ENCODE measurements around the gene GSTM1. TPM values are rescaled to one million over a fixed set of nuclear protein-coding genes. Genes with fewer than 3 reads are reported as not detected.

The GSTM1 gene
- total and polyA plus RNA-seq, 10 donors: 0.47 to 98.6 (median 65.0) TPM; not detected in 3

DNA sequence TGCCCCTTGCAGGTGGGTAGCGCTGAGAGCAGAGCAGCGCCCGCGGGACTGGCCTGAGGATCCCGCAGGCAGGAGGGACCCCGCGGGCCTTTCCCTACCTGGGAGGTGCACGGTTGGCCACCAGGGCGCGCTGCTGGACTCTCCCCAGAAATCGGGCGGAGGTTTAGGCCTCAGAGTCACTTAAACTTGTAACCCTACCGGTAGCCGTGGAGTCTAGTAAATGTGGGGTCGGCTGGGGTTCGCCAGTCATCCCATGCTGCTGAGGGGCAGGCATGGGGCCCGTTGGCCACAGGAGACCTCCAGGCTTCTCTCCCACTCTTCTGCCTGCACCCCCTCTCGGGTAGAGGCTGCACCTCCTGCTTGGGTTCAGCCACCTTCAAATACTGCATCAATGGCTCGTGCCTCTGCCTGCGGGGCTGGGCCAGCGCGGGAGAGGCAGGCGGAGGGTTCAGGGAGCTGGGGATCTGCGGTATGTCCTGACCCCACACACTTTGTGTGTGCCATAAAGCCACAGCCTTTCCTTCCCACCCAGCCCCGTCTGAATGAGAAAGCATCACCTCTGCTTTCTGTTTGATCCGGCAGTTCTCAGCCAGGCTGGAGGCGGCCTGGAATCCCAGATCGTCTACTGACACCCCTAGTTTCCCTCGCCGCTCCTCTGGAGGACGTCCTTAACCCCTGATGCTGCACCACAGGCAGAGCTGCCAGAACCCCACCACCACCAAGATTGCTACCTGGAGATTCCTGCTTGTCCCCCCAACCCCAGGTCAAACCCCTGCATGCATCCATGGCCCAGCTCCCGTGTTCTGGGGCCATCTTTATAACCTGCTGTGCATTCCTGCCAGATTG lies 44.0 kb upstream of the GSTM1 start:
- H3K4me3 ChIP-seq: peak overlapping the region in 1 of 8 donors; percentile 19
- no peaks in the 10 kb centered on the region for H3K9me3 ChIP-seq
- H3K4me1 ChIP-seq: peaks cover 6 to 22% (median 16%) of the 10 kb centered on the region in 6 donors
- peak; percentile 96 for DNase-seq
- no peaks in the 10 kb centered on the region for H3K27me3 ChIP-seq (replicated peaks in 1 of 7)
- no peaks in the 10 kb centered on the region for H3K36me3 ChIP-seq
- no peak for TF ChIP-seq POLR2A (IDR thresholded peaks at IDR 0.05)
- TF ChIP-seq POLR2AphosphoS5 (IDR thresholded peaks at IDR 0.05): peak; percentile 21 to 48 (median 39)
- TF ChIP-seq, protein P1, sequence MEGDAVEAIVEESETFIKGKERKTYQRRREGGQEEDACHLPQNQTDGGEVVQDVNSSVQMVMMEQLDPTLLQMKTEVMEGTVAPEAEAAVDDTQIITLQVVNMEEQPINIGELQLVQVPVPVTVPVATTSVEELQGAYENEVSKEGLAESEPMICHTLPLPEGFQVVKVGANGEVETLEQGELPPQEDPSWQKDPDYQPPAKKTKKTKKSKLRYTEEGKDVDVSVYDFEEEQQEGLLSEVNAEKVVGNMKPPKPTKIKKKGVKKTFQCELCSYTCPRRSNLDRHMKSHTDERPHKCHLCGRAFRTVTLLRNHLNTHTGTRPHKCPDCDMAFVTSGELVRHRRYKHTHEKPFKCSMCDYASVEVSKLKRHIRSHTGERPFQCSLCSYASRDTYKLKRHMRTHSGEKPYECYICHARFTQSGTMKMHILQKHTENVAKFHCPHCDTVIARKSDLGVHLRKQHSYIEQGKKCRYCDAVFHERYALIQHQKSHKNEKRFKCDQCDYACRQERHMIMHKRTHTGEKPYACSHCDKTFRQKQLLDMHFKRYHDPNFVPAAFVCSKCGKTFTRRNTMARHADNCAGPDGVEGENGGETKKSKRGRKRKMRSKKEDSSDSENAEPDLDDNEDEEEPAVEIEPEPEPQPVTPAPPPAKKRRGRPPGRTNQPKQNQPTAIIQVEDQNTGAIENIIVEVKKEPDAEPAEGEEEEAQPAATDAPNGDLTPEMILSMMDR (IDR thresholded peaks at IDR 0.05 in 8 of 11, conservative IDR thresholded peaks at IDR 0.05 in 3 of 11): peak; percentile 73 to 96 (median 92)
- 36 to 73% (median 42%) methylated on average over 12 to 32 of the region's 32 CpGs for WGBS, 5 donors
- peak overlapping the region in 2 of 8 donors; percentile 28 to 36 for H3K27ac ChIP-seq
- intact Hi-C loops (cut with DNase I; ENCODE audit: low total_unique reads): loop anchor here (5.0 to 10.0 kb wide), 3 partner anchors 96 to 341 kb away; partner anchors contain the start of genes AHCYL1 and GNAI3

GRCh38 chr1:109644670-109645069 lies 42.9 kb upstream of the GSTM1 start:
- TF ChIP-seq, protein P1 (IDR thresholded peaks at IDR 0.05 in 8 of 11, conservative IDR thresholded peaks at IDR 0.05 in 3 of 11): no peak
- no peak for TF ChIP-seq POLR2AphosphoS5 (IDR thresholded peaks at IDR 0.05)
- TF ChIP-seq POLR2A (IDR thresholded peaks at IDR 0.05): no peak
- WGBS, 5 donors: 76% methylated on average over 10 of the region's 10 CpGs; no CpG with 5 or more reads in 3 of the 5 donors
- Histone ChIP-seq H3K4me3 (no peak overlapping the region), H3K4me1 (peaks cover 6 to 23% (median 18%) of the 10 kb centered on the region in 6 donors), H3K9me3 (no peaks in the 10 kb centered on the region), H3K27ac (no peak overlapping the region), H3K36me3 (no peaks in the 10 kb centered on the region), H3K27me3 (replicated peaks in 1 of 7) (no peaks in the 10 kb centered on the region)
- no peak for DNase-seq
- intact Hi-C loops (cut with DNase I; ENCODE audit: low total_unique reads): loop anchor here (5.0 to 10.0 kb wide), 3 partner anchors 97 to 340 kb away; partner anchors contain the start of genes AHCYL1 and GNAI3

DNA sequence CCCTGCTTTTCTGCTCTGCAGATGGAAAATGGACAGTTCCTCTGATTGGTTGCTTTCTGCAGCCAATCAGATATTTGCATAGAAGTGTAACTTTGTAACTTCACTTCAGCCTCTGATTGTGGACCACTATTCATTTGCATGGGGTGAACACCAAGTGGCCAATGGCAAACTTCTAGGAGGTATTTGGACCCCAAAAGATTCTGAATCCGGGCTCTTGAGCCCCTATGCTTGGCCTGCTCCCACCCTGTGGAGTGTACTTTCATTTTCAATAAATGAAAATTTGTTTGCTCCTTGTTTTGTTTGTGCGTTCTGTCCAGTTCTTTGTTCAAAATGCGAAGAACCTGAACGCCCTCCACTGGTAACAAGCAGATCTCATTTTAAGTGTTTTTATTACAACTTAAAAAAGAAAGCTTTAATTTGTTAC lies 38.1 kb upstream of the GSTM1 start:
- TF ChIP-seq, protein P1 (IDR thresholded peaks at IDR 0.05 in 8 of 11, conservative IDR thresholded peaks at IDR 0.05 in 3 of 11): peak in 3 of 11 experiments; percentile 17 to 32 (median 18)
- TF ChIP-seq POLR2AphosphoS5 (IDR thresholded peaks at IDR 0.05) (no peak), POLR2A (IDR thresholded peaks at IDR 0.05) (no peak)
- Histone ChIP-seq H3K9me3 (no peaks in the 10 kb centered on the region), H3K4me3 (peak overlapping the region in 2 of 8 donors; percentile 4 to 37), H3K4me1 (peaks cover 0 to 5% (median 0%) of the 10 kb centered on the region in 6 donors), H3K36me3 (no peaks in the 10 kb centered on the region), H3K27me3 (replicated peaks in 1 of 7) (no peaks in the 10 kb centered on the region), H3K27ac (peak overlapping the region in 1 of 8 donors; percentile 13)
- no peak for DNase-seq
- 46 to 64% (median 62%) methylated on average over 4 of the region's 4 CpGs for WGBS, 5 donors
- intact Hi-C loops (cut with DNase I; ENCODE audit: low total_unique reads): loop anchor here (10.0 kb wide), 1 partner anchor 335 kb away; the partner anchor contains the start of gene AHCYL1

DNA sequence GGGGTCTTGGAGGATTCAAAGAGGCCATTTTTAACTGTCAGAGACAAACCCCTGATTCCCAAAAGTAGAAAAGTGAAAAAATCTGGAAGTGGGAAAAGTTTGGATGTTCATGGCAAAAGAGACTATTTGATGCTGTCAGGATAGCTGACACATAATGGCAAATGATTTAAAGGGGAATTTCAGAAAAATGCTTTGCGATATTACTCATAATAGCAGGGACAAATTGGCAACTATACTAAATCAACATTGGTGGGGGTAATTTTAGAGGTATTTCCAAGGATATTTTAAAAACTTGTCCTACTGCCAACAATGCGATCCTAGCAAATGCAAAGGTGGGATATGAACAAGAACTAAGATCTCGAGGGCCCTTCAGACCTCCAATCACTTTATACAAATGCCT lies 37.0 kb upstream of the GSTM1 start:
- Histone ChIP-seq H3K27ac (no peak overlapping the region), H3K4me3 (no peak overlapping the region), H3K4me1 (peaks cover 0 to 15% (median 9%) of the 10 kb centered on the region in 6 donors), H3K36me3 (no peaks in the 10 kb centered on the region), H3K27me3 (replicated peaks in 1 of 7) (no peaks in the 10 kb centered on the region), H3K9me3 (no peaks in the 10 kb centered on the region)
- WGBS, 5 donors: 81 to 96% (median 91%) methylated on average over 3 of the region's 3 CpGs
- intact Hi-C loops (cut with DNase I; ENCODE audit: low total_unique reads): no loop called here
- TF ChIP-seq, protein P1 (IDR thresholded peaks at IDR 0.05 in 8 of 11, conservative IDR thresholded peaks at IDR 0.05 in 3 of 11): no peak
- TF ChIP-seq POLR2AphosphoS5 (IDR thresholded peaks at IDR 0.05) (no peak), POLR2A (IDR thresholded peaks at IDR 0.05) (no peak)
- no peak for DNase-seq
